PFSK-1 (cell line): ENCODE measurements around the gene GIPC2.

ENCODE experiments used
- POLR2AphosphoS5 ChIP-seq: IDR thresholded peaks from 2 replicates; pipeline ENCODE4 v1.6.1; 2012; ENCODE audit warnings: low read depth, mild to moderate bottlenecking, control low read depth, low read length, moderate library complexity
- REST ChIP-seq, 2 experiments: IDR thresholded peaks; 2 replicates each; pipeline versions ENCODE4 v1.6.1 to v1.8.0; 2011 to 2012; ENCODE audit warnings: low read depth in 2 of 2, low read length in 2 of 2, control low read depth in 1 of 2, inconsistent platforms in 1 of 2, mild to moderate bottlenecking in 1 of 2, moderate library complexity in 1 of 2; ENCODE audit not compliant: insufficient read depth in 1 of 2
- SIN3A ChIP-seq: IDR thresholded peaks from 2 replicates; pipeline ENCODE4 v1.6.1; 2012; ENCODE audit warnings: mild to moderate bottlenecking, low read length, moderate library complexity, borderline replicate concordance; ENCODE audit not compliant: insufficient read depth
- TAF1 ChIP-seq: IDR thresholded peaks from 2 replicates; pipeline ENCODE4 v1.6.1; 2012; ENCODE audit warnings: low read length, control low read depth, borderline replicate concordance; ENCODE audit not compliant: insufficient read depth

DNA sequence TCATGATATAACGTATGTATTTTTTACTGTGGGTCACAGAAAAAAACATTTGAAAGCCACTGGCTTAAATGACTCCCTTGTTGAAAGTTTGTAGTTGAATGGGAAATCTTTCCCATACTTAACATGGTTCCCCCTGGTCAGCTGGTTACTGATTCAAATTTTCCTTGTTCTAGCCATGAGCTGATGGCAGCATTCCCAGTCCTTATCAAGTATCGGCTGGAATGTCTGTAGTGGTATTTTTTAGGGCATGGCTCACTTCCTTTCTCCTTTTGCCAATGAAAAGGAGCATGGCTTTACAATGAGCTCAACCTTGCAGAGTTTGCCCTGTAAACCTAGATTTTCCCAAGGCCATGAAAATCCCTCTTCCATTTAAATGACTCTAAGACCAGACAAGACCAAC lies 55.7 kb downstream of the GIPC2 start:
- TF ChIP-seq REST (IDR thresholded peaks at IDR 0.05; ENCODE audit: insufficient read depth in 1 of 2, low read depth in 2 of 2, low read length in 2 of 2) (no peak), TAF1 (no peak), POLR2AphosphoS5 (no peak), SIN3A (no peak)
